HL-60 (cell line): ENCODE measurements around the gene U2AF2.

Source experiments
- GABPA ChIP-seq: IDR thresholded peaks from 2 replicates; pipeline ENCODE4 v1.6.1; 2012; ENCODE audit warnings: low read depth
- POLR2AphosphoS5 ChIP-seq: IDR thresholded peaks from 2 replicates; pipeline ENCODE4 v1.6.1; 2012; ENCODE audit warnings: low read depth
- SPI1 ChIP-seq: IDR thresholded peaks from 2 replicates; pipeline ENCODE4 v1.6.1; 2012; ENCODE audit warnings: low read depth, mild to moderate bottlenecking, borderline replicate concordance
- TF ChIP-seq, protein P1 (sequence below): IDR thresholded peaks from one replicate; pipeline ENCODE4 v1.5.1; 2011; ENCODE audit warnings: low read length, control low read depth, inconsistent platforms; ENCODE audit not compliant: insufficient read depth
- TF ChIP-seq, protein P2 (sequence below): IDR thresholded peaks from 2 replicates; pipeline ENCODE4 v1.6.1; 2012; ENCODE audit warnings: low read depth; ENCODE audit not compliant: insufficient replicate concordance

DNA sequence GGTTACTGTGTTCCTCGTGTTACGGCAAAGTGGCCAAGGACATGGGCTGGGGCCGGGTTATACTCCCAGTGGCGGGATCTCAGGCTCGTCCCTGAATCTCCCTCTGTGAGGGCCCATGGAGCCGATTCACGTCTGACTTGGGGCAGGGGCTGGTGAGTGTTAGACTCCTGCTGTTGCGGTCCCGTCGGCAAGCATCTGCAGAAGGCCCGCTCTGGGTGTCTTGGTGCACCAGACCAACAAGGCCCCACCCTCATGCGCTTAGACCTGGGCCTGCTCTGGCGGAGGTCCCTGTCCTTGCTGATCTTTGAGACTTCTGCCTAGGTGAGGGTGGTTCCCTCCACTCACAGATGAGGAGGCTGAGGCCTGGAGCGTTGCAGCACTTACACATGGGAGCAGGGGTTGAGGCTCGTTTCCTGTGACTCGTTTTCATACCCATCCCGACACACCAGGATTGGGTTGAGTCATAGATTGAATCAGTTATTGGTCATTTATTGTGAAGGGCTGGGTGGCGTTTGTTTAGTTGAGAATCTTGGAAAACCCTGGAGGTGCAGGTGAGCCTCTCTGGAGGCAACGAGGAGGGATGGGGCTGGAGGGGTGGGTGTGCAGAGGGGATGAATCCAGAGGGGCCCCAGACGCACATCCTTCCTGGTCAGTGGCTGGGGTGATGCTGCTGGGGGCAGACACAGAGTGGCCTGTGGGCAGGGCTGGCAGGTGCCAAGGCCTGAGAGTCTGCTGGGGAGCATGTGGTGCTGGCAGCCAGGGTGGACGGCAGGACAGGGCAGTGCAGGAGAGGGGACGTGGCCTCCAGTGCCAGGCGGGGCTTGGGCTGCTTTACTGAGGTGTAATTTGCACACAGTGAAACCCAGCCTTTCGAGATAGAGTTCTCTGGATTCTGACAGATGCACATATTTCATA is 24.8 kb downstream of the U2AF2 start:
- TF ChIP-seq, protein P1, sequence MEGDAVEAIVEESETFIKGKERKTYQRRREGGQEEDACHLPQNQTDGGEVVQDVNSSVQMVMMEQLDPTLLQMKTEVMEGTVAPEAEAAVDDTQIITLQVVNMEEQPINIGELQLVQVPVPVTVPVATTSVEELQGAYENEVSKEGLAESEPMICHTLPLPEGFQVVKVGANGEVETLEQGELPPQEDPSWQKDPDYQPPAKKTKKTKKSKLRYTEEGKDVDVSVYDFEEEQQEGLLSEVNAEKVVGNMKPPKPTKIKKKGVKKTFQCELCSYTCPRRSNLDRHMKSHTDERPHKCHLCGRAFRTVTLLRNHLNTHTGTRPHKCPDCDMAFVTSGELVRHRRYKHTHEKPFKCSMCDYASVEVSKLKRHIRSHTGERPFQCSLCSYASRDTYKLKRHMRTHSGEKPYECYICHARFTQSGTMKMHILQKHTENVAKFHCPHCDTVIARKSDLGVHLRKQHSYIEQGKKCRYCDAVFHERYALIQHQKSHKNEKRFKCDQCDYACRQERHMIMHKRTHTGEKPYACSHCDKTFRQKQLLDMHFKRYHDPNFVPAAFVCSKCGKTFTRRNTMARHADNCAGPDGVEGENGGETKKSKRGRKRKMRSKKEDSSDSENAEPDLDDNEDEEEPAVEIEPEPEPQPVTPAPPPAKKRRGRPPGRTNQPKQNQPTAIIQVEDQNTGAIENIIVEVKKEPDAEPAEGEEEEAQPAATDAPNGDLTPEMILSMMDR = no peak
- TF ChIP-seq, protein P2, sequence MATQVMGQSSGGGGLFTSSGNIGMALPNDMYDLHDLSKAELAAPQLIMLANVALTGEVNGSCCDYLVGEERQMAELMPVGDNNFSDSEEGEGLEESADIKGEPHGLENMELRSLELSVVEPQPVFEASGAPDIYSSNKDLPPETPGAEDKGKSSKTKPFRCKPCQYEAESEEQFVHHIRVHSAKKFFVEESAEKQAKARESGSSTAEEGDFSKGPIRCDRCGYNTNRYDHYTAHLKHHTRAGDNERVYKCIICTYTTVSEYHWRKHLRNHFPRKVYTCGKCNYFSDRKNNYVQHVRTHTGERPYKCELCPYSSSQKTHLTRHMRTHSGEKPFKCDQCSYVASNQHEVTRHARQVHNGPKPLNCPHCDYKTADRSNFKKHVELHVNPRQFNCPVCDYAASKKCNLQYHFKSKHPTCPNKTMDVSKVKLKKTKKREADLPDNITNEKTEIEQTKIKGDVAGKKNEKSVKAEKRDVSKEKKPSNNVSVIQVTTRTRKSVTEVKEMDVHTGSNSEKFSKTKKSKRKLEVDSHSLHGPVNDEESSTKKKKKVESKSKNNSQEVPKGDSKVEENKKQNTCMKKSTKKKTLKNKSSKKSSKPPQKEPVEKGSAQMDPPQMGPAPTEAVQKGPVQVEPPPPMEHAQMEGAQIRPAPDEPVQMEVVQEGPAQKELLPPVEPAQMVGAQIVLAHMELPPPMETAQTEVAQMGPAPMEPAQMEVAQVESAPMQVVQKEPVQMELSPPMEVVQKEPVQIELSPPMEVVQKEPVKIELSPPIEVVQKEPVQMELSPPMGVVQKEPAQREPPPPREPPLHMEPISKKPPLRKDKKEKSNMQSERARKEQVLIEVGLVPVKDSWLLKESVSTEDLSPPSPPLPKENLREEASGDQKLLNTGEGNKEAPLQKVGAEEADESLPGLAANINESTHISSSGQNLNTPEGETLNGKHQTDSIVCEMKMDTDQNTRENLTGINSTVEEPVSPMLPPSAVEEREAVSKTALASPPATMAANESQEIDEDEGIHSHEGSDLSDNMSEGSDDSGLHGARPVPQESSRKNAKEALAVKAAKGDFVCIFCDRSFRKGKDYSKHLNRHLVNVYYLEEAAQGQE = no peak
- no peak for TF ChIP-seq SPI1
- TF ChIP-seq POLR2AphosphoS5 = no peak
- no peak for TF ChIP-seq GABPA
